H9 (cell line): Measurements from ENCODE around the gene TBCEL. TPM values are rescaled to one million over a fixed set of nuclear protein-coding genes. Genes with fewer than 3 reads are reported as not detected.

Source experiments
- DNase-seq: peaks from one replicate; pipeline ENCODE4 v3.0.0-alpha.2; 2017
- H2AFZ ChIP-seq: one replicate; pipeline ENCODE4 v1.6.1; 2013; ENCODE audit warnings: mild to moderate bottlenecking, low read length, control low read depth, moderate library complexity
- H2AK5ac ChIP-seq: 2 replicates; pipeline ENCODE4 v1.6.1; 2013; ENCODE audit warnings: low read length, control low read depth, mixed read lengths; ENCODE audit not compliant: insufficient read length
- H2BK120ac ChIP-seq: one replicate; pipeline ENCODE4 v1.6.1; 2013; ENCODE audit warnings: low read depth, mild to moderate bottlenecking, low read length, control low read depth, inconsistent platforms; ENCODE audit not compliant: poor library complexity, severe bottlenecking
- H2BK12ac ChIP-seq: 2 replicates; pipeline ENCODE4 v1.6.1; 2013; ENCODE audit warnings: low read length, control low read depth, mixed read lengths, low read depth; ENCODE audit not compliant: insufficient read length
- H2BK15ac ChIP-seq: 2 replicates; pipeline ENCODE4 v1.6.1; 2013; ENCODE audit warnings: low read depth, low read length, control low read depth
- H2BK20ac ChIP-seq: one replicate; pipeline ENCODE4 v1.6.1; 2013; ENCODE audit warnings: low read depth, mild to moderate bottlenecking, low read length, control low read depth, inconsistent platforms; ENCODE audit not compliant: poor library complexity, severe bottlenecking
- H2BK5ac ChIP-seq: 2 replicates; pipeline ENCODE4 v1.6.1; 2013; ENCODE audit warnings: low read length, control low read depth, mixed read lengths; ENCODE audit not compliant: insufficient read length
- H3K14ac ChIP-seq: 2 replicates; pipeline ENCODE4 v1.6.1; 2013; ENCODE audit warnings: low read length, control low read depth; ENCODE audit not compliant: insufficient read depth
- H3K18ac ChIP-seq: 2 replicates; pipeline ENCODE4 v1.6.1; 2013; ENCODE audit warnings: low read depth, mild to moderate bottlenecking, mixed read lengths, low read length, control low read depth; ENCODE audit not compliant: insufficient read length
- H3K23ac ChIP-seq: 2 replicates; pipeline ENCODE4 v1.6.1; 2013; ENCODE audit warnings: low read length, control low read depth, mixed read lengths, low read depth; ENCODE audit not compliant: insufficient read length
- H3K23me2 ChIP-seq: 2 replicates; pipeline ENCODE4 v1.6.1; 2013; ENCODE audit warnings: low read depth, mild to moderate bottlenecking, mixed read lengths, low read length, control low read depth; ENCODE audit not compliant: insufficient read length, poor library complexity, severe bottlenecking
- H3K27ac ChIP-seq: 2 replicates; pipeline ENCODE4 v1.5.1; 2013; ENCODE audit warnings: low read length, control low read depth, mixed read lengths, low read depth; ENCODE audit not compliant: insufficient read length
- H3K27me3 ChIP-seq: 2 replicates; pipeline ENCODE4 v1.6.1; 2013; ENCODE audit warnings: low read length, control low read depth, inconsistent platforms; ENCODE audit not compliant: insufficient read depth
- H3K4ac ChIP-seq: 2 replicates; pipeline ENCODE4 v1.6.1; 2013; ENCODE audit warnings: low read depth, mild to moderate bottlenecking, control low read depth, inconsistent platforms, low read length, moderate library complexity
- H3K4me1 ChIP-seq: 2 replicates; pipeline ENCODE4 v1.6.1; 2013; ENCODE audit warnings: low read length, control low read depth, inconsistent platforms; ENCODE audit not compliant: insufficient read depth
- H3K4me2 ChIP-seq: 2 replicates; pipeline ENCODE4 v1.6.1; 2013; ENCODE audit warnings: low read length, control low read depth, mixed read lengths; ENCODE audit not compliant: insufficient read length, insufficient read depth
- H3K56ac ChIP-seq: 2 replicates; pipeline ENCODE4 v1.6.1; 2013; ENCODE audit warnings: low read depth, mild to moderate bottlenecking, mixed read lengths, low read length, control low read depth; ENCODE audit not compliant: insufficient read length
- H3K79me1 ChIP-seq: 2 replicates; pipeline ENCODE4 v1.6.1; 2013; ENCODE audit warnings: low read depth, mild to moderate bottlenecking, moderate library complexity, low read length, control low read depth, inconsistent platforms; ENCODE audit not compliant: insufficient read depth, poor library complexity, severe bottlenecking
- H3K79me2 ChIP-seq: 2 replicates; pipeline ENCODE4 v1.6.1; 2013; ENCODE audit warnings: low read length, control low read depth, inconsistent platforms; ENCODE audit not compliant: insufficient read depth
- H3K9ac ChIP-seq: 2 replicates; pipeline ENCODE4 v1.6.1; 2013; ENCODE audit warnings: low read length, control low read depth, mixed read lengths; ENCODE audit not compliant: insufficient read length; ENCODE audit errors: extremely low read depth
- H3K9me3 ChIP-seq: one replicate; pipeline ENCODE4 v1.6.1; 2013; ENCODE audit warnings: low read depth, low read length, inconsistent platforms; ENCODE audit not compliant: control insufficient read depth
- H3T11ph ChIP-seq: one replicate; pipeline ENCODE4 v1.6.1; 2013; ENCODE audit warnings: mild to moderate bottlenecking, low read length, control low read depth, inconsistent platforms
- H4K20me1 ChIP-seq: one replicate; pipeline ENCODE4 v1.6.1; 2013; ENCODE audit not compliant: control insufficient read depth, insufficient read length, insufficient read depth
- H4K5ac ChIP-seq: 2 replicates; pipeline ENCODE4 v1.6.1; 2013; ENCODE audit warnings: low read depth, mild to moderate bottlenecking, mixed read lengths, low read length, control low read depth; ENCODE audit not compliant: insufficient read length
- H4K8ac ChIP-seq: replicated peaks from 2 replicates; pipeline ENCODE4 v1.6.1; 2013; ENCODE audit warnings: low read length, control low read depth, mixed read lengths, low read depth; ENCODE audit not compliant: insufficient read length
- H4K91ac ChIP-seq: 2 replicates; pipeline ENCODE4 v1.6.1; 2013; ENCODE audit warnings: low read depth, mild to moderate bottlenecking, moderate library complexity, mixed read lengths, low read length, control low read depth; ENCODE audit not compliant: insufficient read length
- H3K27ac Mint-ChIP-seq, 3 experiments: 2 replicates in 2 of 3; 3 replicates in 1 of 3; pipeline ENCODE4 v1.8.0; 2020 to 2021; ENCODE audit warnings: mixed read lengths in 3 of 3, mild to moderate bottlenecking in 1 of 3, moderate library complexity in 1 of 3
- H3K27me3 Mint-ChIP-seq: 2 replicates; pipeline ENCODE4 v1.8.0; 2021; ENCODE audit warnings: low read depth, mild to moderate bottlenecking, moderate library complexity, mixed read lengths
- H3K36me3 Mint-ChIP-seq, 3 experiments: 2 replicates in 2 of 3; 3 replicates in 1 of 3; pipeline ENCODE4 v1.8.0; 2020 to 2021; ENCODE audit warnings: low read depth in 3 of 3, mixed read lengths in 3 of 3; ENCODE audit not compliant: insufficient read depth in 1 of 3
- H3K4me1 Mint-ChIP-seq, 2 experiments: 2 replicates each; pipeline ENCODE4 v1.8.0; 2020; ENCODE audit warnings: mixed read lengths in 2 of 2
- H3K4me3 Mint-ChIP-seq, 2 experiments: 2 replicates in 1 of 2; 3 replicates in 1 of 2; pipeline ENCODE4 v1.8.0; 2020 to 2021; ENCODE audit warnings: mild to moderate bottlenecking in 2 of 2, mixed read lengths in 2 of 2, moderate library complexity in 1 of 2
- H3K9me3 Mint-ChIP-seq, 2 experiments: 2 replicates in 1 of 2; 3 replicates in 1 of 2; pipeline ENCODE4 v1.8.0; 2020; ENCODE audit warnings: mild to moderate bottlenecking in 2 of 2, mixed read lengths in 2 of 2, moderate library complexity in 1 of 2
- CTCF ChIP-seq: fragments of 200-600 bp; sonication (generic); conservative IDR thresholded peaks from 3 replicates; pipeline ENCODE4 v1.8.0; 2021; ENCODE audit warnings: antibody characterized with exemption, mild to moderate bottlenecking
- WGBS: extraction: QIAGEN DNeasy Blood & Tissue Kit; methylation state at CpG from one replicate; pipeline ENCODE4 v1.1.7; 2013; ENCODE audit warnings: missing lambda C conversion rate, low lambda C conversion rate, mixed read lengths; ENCODE audit not compliant: insufficient read length; ENCODE audit errors: extremely low coverage; 5-methylcytosine and 5-hydroxymethylcytosine counted together
- total RNA-seq: library from RNA; stranded (reverse); gene quantifications from 2 replicates; pipeline ENCODE4 v1.2.1, GENCODE V29; 2021

Gene TBCEL
- total RNA-seq, 1 experiment from 2014 or later: 17.3 TPM

- Histone ChIP-seq H2BK15ac (no peak overlapping the region), H3K23ac (no peak overlapping the region), H3K9ac (no peak overlapping the region), H3T11ph (no peak overlapping the region), H3K14ac (no peak overlapping the region), H2BK5ac (no peak overlapping the region), H3K4me1 (peaks cover 2% of the 10 kb centered on the region; the same call in 1 of the 2 replicates), H3K79me2 (no peaks in the 10 kb centered on the region), H4K20me1 (no peaks in the 10 kb centered on the region), H2AFZ (no peak overlapping the region), H3K27me3 (no peaks in the 10 kb centered on the region), H4K91ac (no peak overlapping the region), H3K4ac (no peak overlapping the region), H4K5ac (no peak overlapping the region), H3K27ac (no peak overlapping the region), H3K79me1 (no peaks in the 10 kb centered on the region), H2AK5ac (no peak overlapping the region), H4K8ac (no peak overlapping the region), H3K9me3 (no peaks in the 10 kb centered on the region), H2BK120ac (no peak overlapping the region), H3K4me2 (no peak overlapping the region), H3K18ac (no peak overlapping the region), H3K56ac (no peak overlapping the region), H3K23me2 (no peaks in the 10 kb centered on the region), H2BK12ac (no peak overlapping the region), H2BK20ac (no peak overlapping the region)
- WGBS: no CpG with 5 or more reads among the region's 1 CpG
- TF ChIP-seq CTCF: no peak
- peaks cover 2% of the 10 kb centered on the region; the same call in 1 of the 2 replicates for H3K27me3 Mint-ChIP-seq
- H3K27ac Mint-ChIP-seq: no peak overlapping the region
- H3K4me1 Mint-ChIP-seq: peaks cover 11 to 18% of the 10 kb centered on the region in 2 experiments
- no peaks in the 10 kb centered on the region; a peak in 2 of 5 replicates for H3K9me3 Mint-ChIP-seq
- no peak overlapping the region for H3K4me3 Mint-ChIP-seq
- DNase-seq: no peak
- 0 out of 7 replicates have a peak, but pooled peaks cover 0 to 3% (median 0%) of the 10 kb centered on the region in 3 experiments for H3K36me3 Mint-ChIP-seq
Measured at GRCh38 chr11:121006922-121007321, 17.0 kb upstream of the TBCEL start.
